KMS-11 (cell line): ENCODE data around the gene VAV2.

Experiments
- H2AFZ ChIP-seq: fragments of 200-600 bp; sonication (generic); 2 replicates; pipeline ENCODE4 v1.6.1; 2016; ENCODE audit warnings: antibody characterized with exemption, mixed run types, low read depth
- H3K27ac ChIP-seq: fragments of 200-600 bp; sonication (generic); 2 replicates; pipeline ENCODE4 v1.6.1; 2016; ENCODE audit warnings: mild to moderate bottlenecking, mixed run types
- H3K27me3 ChIP-seq: fragments of 200-600 bp; sonication (generic); 2 replicates; pipeline ENCODE4 v1.6.1; 2017; ENCODE audit warnings: mild to moderate bottlenecking, low read depth, mixed run types, moderate library complexity; ENCODE audit not compliant: insufficient read depth
- H3K36me3 ChIP-seq: fragments of 200-600 bp; sonication (generic); 2 replicates; pipeline ENCODE4 v1.6.1; 2017; ENCODE audit warnings: mild to moderate bottlenecking, mixed run types; ENCODE audit not compliant: insufficient read depth
- H3K4me1 ChIP-seq: fragments of 200-600 bp; sonication (generic); 2 replicates; pipeline ENCODE4 v1.6.1; 2016; ENCODE audit warnings: mild to moderate bottlenecking, low read depth, mixed run types; ENCODE audit not compliant: poor library complexity, severe bottlenecking
- H3K4me2 ChIP-seq: fragments of 200-600 bp; sonication (generic); 2 replicates; pipeline ENCODE4 v1.7.0; 2016; ENCODE audit warnings: mild to moderate bottlenecking, mixed run types
- H3K4me3 ChIP-seq: fragments of 200-600 bp; sonication (generic); IDR thresholded peaks from 2 replicates; pipeline ENCODE4 v1.6.1; 2017; ENCODE audit warnings: low read depth, low read length, mixed read lengths; ENCODE audit not compliant: insufficient read depth
- H3K79me2 ChIP-seq: fragments of 200-600 bp; sonication (generic); 2 replicates; pipeline ENCODE4 v1.6.1; 2016; ENCODE audit warnings: low read depth, mixed run types; ENCODE audit not compliant: insufficient read depth
- H3K9ac ChIP-seq: fragments of 200-600 bp; sonication (generic); 2 replicates; pipeline ENCODE4 v1.6.1; 2016; ENCODE audit warnings: mild to moderate bottlenecking, mixed run types
- H4K20me1 ChIP-seq: fragments of 200-600 bp; sonication (generic); 2 replicates; pipeline ENCODE4 v1.6.1; 2016; ENCODE audit warnings: mild to moderate bottlenecking, mixed run types; ENCODE audit not compliant: insufficient read depth
- TF ChIP-seq, protein P1 (sequence below): fragments of 200-600 bp; sonication (generic); conservative IDR thresholded peaks from 2 replicates; pipeline ENCODE4 v1.6.1; 2017; ENCODE audit warnings: low read depth, mild to moderate bottlenecking, antibody characterized with exemption, low read length, moderate library complexity, mixed read lengths

Gene VAV2

DNA sequence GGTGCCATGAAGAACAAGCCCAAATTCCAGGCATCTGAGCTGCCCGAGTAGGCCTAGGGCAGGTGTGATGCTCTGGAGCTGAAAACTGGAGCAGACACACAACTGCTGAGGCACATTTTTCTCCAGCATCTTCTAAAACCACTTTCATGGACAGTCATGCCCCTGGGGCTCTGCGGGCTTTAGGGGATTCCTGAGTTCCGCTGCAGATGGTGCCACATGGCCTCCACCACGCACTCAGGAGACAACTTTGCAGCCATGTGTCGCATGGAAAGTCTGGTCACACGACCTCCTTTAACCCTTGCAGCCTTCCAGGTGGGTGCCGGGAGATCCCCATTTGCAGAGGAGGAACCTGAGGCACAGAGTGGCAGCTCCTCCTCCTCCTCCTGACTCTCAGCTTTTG lies 141.2 kb downstream of the VAV2 start:
- H3K79me2 ChIP-seq = no peaks in the 10 kb centered on the region
- no peak overlapping the region for H3K4me3 ChIP-seq
- no peak overlapping the region for H3K4me2 ChIP-seq
- TF ChIP-seq, protein P1, sequence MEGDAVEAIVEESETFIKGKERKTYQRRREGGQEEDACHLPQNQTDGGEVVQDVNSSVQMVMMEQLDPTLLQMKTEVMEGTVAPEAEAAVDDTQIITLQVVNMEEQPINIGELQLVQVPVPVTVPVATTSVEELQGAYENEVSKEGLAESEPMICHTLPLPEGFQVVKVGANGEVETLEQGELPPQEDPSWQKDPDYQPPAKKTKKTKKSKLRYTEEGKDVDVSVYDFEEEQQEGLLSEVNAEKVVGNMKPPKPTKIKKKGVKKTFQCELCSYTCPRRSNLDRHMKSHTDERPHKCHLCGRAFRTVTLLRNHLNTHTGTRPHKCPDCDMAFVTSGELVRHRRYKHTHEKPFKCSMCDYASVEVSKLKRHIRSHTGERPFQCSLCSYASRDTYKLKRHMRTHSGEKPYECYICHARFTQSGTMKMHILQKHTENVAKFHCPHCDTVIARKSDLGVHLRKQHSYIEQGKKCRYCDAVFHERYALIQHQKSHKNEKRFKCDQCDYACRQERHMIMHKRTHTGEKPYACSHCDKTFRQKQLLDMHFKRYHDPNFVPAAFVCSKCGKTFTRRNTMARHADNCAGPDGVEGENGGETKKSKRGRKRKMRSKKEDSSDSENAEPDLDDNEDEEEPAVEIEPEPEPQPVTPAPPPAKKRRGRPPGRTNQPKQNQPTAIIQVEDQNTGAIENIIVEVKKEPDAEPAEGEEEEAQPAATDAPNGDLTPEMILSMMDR = no peak
- no peaks in the 10 kb centered on the region for H3K4me1 ChIP-seq
- no peak overlapping the region for H3K27ac ChIP-seq
- no peak overlapping the region for H2AFZ ChIP-seq
- H3K27me3 ChIP-seq = no peaks in the 10 kb centered on the region
- no peaks in the 10 kb centered on the region for H3K36me3 ChIP-seq
- H3K9ac ChIP-seq = no peak overlapping the region
- H4K20me1 ChIP-seq = no peaks in the 10 kb centered on the region

DNA sequence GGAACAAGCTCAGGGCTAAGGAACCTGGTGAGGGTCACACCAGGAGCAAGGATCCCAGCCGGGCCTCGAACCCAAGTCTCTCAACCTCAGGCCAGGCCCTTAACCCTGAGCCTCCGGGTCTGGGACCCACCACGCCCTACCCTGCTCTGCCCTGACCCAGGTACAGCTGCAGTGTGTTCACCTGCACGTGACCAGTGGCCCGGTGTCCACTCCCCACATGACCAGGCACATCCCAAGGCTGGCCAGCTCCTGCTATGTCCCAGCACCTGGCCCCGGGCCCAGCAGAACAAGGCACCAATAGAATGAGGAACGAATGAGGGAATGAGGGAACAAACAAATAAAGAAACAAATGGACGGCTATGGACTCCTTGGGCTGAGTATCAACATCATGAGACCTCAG lies 142.0 kb downstream of the VAV2 start:
- H3K4me1 ChIP-seq = no peaks in the 10 kb centered on the region
- H4K20me1 ChIP-seq = no peaks in the 10 kb centered on the region

DNA sequence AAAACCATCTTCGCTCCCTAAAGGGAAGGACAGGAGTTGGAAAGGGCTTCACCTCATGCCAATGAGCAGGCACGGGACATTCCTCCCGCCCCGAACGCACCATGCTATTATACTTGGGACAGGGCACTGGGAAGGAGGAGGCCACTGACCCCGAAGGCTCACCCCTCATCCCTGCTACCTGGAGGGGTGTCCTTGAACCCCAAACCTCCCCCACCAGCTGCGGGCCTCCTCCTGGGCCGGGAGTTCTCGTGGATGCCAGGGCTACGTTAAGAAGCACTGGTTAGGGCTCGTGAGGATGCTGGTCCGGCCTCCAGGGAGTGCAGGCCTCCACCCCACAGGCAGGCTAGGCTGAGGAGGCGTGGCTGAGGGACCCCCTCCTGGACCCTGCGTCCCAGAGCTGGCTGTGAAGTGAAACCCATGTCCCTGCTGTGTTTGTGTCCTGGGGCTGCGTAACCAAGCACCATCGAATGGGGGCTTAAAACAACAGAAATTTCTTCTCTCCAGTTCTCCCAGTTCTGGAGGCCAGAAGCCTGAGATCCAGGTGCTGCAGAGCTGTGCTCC lies 142.9 kb downstream of the VAV2 start:
- H3K4me1 ChIP-seq = no peaks in the 10 kb centered on the region
- H3K27ac ChIP-seq = no peak overlapping the region
- no peak overlapping the region for H3K4me2 ChIP-seq
- H2AFZ ChIP-seq = no peak overlapping the region
- no peak overlapping the region for H3K9ac ChIP-seq
- H3K36me3 ChIP-seq = no peaks in the 10 kb centered on the region
- TF ChIP-seq, protein P1 = no peak
- H4K20me1 ChIP-seq = no peaks in the 10 kb centered on the region
- H3K4me3 ChIP-seq = no peak overlapping the region
- no peaks in the 10 kb centered on the region for H3K27me3 ChIP-seq
- no peaks in the 10 kb centered on the region for H3K79me2 ChIP-seq

More for the DNA sequence above, 142.0 kb downstream of the VAV2 start:
- Histone ChIP-seq H3K79me2 (no peaks in the 10 kb centered on the region), H3K27me3 (no peaks in the 10 kb centered on the region), H3K9ac (no peak overlapping the region), H3K27ac (no peak overlapping the region), H3K36me3 (no peaks in the 10 kb centered on the region), H2AFZ (no peak overlapping the region), H3K4me2 (no peak overlapping the region), H3K4me3 (no peak overlapping the region)
- TF ChIP-seq, protein P1 = no peak

DNA sequence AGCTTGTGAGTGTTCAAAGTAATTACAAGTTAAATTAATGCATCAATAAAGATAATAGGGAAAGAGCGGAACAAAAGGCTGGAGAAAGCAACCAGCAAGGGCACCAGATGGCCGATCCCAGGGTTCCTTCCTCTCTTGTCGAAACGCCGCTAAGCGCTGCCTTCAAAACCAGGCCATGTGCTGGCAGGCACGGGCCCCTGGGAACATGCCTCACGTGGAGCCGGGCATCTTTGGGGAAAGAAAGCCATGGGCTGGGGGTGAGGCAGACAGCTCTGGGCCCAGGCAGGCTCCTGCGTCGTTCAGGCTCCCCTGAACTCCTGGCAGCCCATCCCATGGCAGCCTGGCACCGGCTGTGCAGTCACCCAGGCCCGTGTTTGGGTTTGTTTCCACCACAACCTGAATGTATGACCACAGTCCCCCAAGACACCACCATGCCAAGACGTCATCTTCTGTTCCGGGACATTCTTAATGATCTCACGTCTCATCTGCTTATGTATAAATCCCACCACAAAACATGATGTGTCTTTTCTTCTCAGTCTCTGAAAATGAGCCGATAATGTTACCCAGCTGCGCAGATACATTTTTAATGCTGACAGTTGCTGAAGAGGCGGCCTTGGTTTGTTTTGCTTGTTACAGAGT lies 143.5 kb downstream of the VAV2 start:
- no peak overlapping the region for H3K4me2 ChIP-seq
- no peak overlapping the region for H3K4me3 ChIP-seq
- no peaks in the 10 kb centered on the region for H3K27me3 ChIP-seq
- no peak overlapping the region for H3K9ac ChIP-seq
- no peak overlapping the region for H2AFZ ChIP-seq
- no peak overlapping the region for H3K27ac ChIP-seq
- TF ChIP-seq, protein P1 = no peak
- no peaks in the 10 kb centered on the region for H3K36me3 ChIP-seq
- no peaks in the 10 kb centered on the region for H3K79me2 ChIP-seq
- no peaks in the 10 kb centered on the region for H4K20me1 ChIP-seq
- H3K4me1 ChIP-seq = no peaks in the 10 kb centered on the region
